ENCODE measurements around the gene LHPP. TPM values are rescaled to one million over a fixed set of nuclear protein-coding genes. Genes with fewer than 3 reads are reported as not detected.

LHPP gene
- total RNA-seq, 1 experiment from 2014 or later = 6.6 TPM

- no peaks in the 10 kb centered on the region for H3F3A ChIP-seq (ENCODE audit: low read length, unreplicated experiment)
- H3K4me1 ChIP-seq (ENCODE audit: insufficient read depth, low read length) = no peaks in the 10 kb centered on the region
- ChIA-PET POLR2A (ENCODE audit: unreplicated experiment) (no interaction called here), CTCF (no interaction called here)
- TF ChIP-seq EZH2 (IDR thresholded peaks at IDR 0.05; ENCODE audit: low read length, unreplicated experiment) (no peak), CTCF (conservative IDR thresholded peaks at IDR 0.05; ENCODE audit: low read depth, low read length) (no peak), EZH2phosphoT487 (IDR thresholded peaks at IDR 0.05; ENCODE audit: borderline replicate concordance, low read length) (no peak)
- no peak overlapping the region for H2AFZ ChIP-seq (ENCODE audit: low read length)
- no peaks in the 10 kb centered on the region for H3K27me3 ChIP-seq (ENCODE audit: low read length)
- H3K27ac ChIP-seq (ENCODE audit: low read length) = no peak overlapping the region
- no peaks in the 10 kb centered on the region for H4K20me1 ChIP-seq (ENCODE audit: low read length)
- H3K9me2 ChIP-seq (replicated peaks; ENCODE audit: low read length) = no peaks in the 10 kb centered on the region
- no peaks in the 10 kb centered on the region for H3K36me3 ChIP-seq (ENCODE audit: low read depth, low read length)
- no peaks in the 10 kb centered on the region for H3K79me2 ChIP-seq (ENCODE audit: low read length)
- H3K9me3 ChIP-seq (ENCODE audit: low read length) = no peaks in the 10 kb centered on the region
- ATAC-seq (no peak), DNase-seq (no peak)
- H3K4me3 ChIP-seq (ENCODE audit: low read length) = no peak overlapping the region
- intact Hi-C loops (cut with micrococcal nuclease) = no loop called here
- BruUV-seq (replicated peaks) = no TSS peak
- no peak overlapping the region for H3K9ac ChIP-seq (ENCODE audit: low read length)
- H3K4me2 ChIP-seq (ENCODE audit: low read length) = no peak overlapping the region
These were observed 113.7 kb downstream of the LHPP start for GRCh38 chr10:124575107-124576035.

GRCh38 chr10:124576526-124577420 is 115.2 kb downstream of the LHPP start:
- no peak for ATAC-seq
- no peaks in the 10 kb centered on the region for H3K27me3 ChIP-seq (ENCODE audit: low read length)
- intact Hi-C loops (cut with micrococcal nuclease) = no loop called here
- ChIA-PET POLR2A (ENCODE audit: unreplicated experiment) (no interaction called here), CTCF (no interaction called here)
- TF ChIP-seq EZH2 (IDR thresholded peaks at IDR 0.05; ENCODE audit: low read length, unreplicated experiment) = no peak
- no peak for TF ChIP-seq EZH2phosphoT487 (IDR thresholded peaks at IDR 0.05; ENCODE audit: borderline replicate concordance, low read length)
- no peak for TF ChIP-seq CTCF (conservative IDR thresholded peaks at IDR 0.05; ENCODE audit: low read depth, low read length)
- H3K9me2 ChIP-seq (replicated peaks; ENCODE audit: low read length) = no peaks in the 10 kb centered on the region
- no peaks in the 10 kb centered on the region for H3K79me2 ChIP-seq (ENCODE audit: low read length)
- H3K36me3 ChIP-seq (ENCODE audit: low read depth, low read length) = no peaks in the 10 kb centered on the region
- no peaks in the 10 kb centered on the region for H3F3A ChIP-seq (ENCODE audit: low read length, unreplicated experiment)
- no peaks in the 10 kb centered on the region for H4K20me1 ChIP-seq (ENCODE audit: low read length)
- H3K4me3 ChIP-seq (ENCODE audit: low read length) = no peak overlapping the region
- H3K4me1 ChIP-seq (ENCODE audit: insufficient read depth, low read length) = no peaks in the 10 kb centered on the region
- H3K27ac ChIP-seq (ENCODE audit: low read length) = no peak overlapping the region
- H3K9me3 ChIP-seq (ENCODE audit: low read length) = no peaks in the 10 kb centered on the region
- DNase-seq = no peak
- H2AFZ ChIP-seq (ENCODE audit: low read length) = no peak overlapping the region
- H3K9ac ChIP-seq (ENCODE audit: low read length) = no peak overlapping the region
- no TSS peak for BruUV-seq (replicated peaks)
- H3K4me2 ChIP-seq (ENCODE audit: low read length) = no peak overlapping the region
